Sigmoid colon (tissue), 7 donors: Measurements from ENCODE around the gene MLN. TPM values are rescaled to one million over a fixed set of nuclear protein-coding genes. Genes with fewer than 3 reads are reported as not detected.

Experiments used
- DNase-seq: peaks from one replicate; pipeline ENCODE4 v3.0.0-alpha.2; 2019
- H3K27ac ChIP-seq, 4 donors: fragments of 200-600 bp; sonication (generic); one replicate each; pipeline ENCODE4 v1.5.1; 2016 to 2019; ENCODE audit warnings: mild to moderate bottlenecking in 1 of 4
- H3K27me3 ChIP-seq, 3 donors: fragments of 200-600 bp; sonication (generic); one replicate each; pipeline ENCODE4 v1.5.1; 2019; ENCODE audit warnings: mild to moderate bottlenecking in 1 of 3
- H3K36me3 ChIP-seq, 4 donors: fragments of 200-600 bp; sonication (generic); one replicate each; pipeline ENCODE4 v1.5.1; 2016 to 2019
- H3K4me1 ChIP-seq, 4 donors: fragments of 200-600 bp; sonication (generic); one replicate each; pipeline ENCODE4 v1.5.1; 2017 to 2019
- H3K4me3 ChIP-seq, 4 donors: fragments of 200-600 bp; sonication (generic); one replicate each; pipeline ENCODE4 v1.5.1; 2017 to 2019; ENCODE audit warnings: mild to moderate bottlenecking in 2 of 4, moderate library complexity in 1 of 4
- H3K9me3 ChIP-seq, 4 donors: fragments of 200-600 bp in 3 of 4; sonication (generic) in 3 of 4; one replicate each; pipeline versions ENCODE4 v1.5.1 to v1.6.1; 2013 to 2019
- EP300 ChIP-seq, 4 donors: sonication (generic); formaldehyde crosslinking; IDR thresholded peaks; one replicate each; pipeline ENCODE4 v1.6.1; 2017; ENCODE audit warnings: antibody characterized with exemption in 4 of 4
- POLR2A ChIP-seq, 2 donors: fragments of 450-650 bp; IDR thresholded peaks; one replicate each; pipeline ENCODE4 v1.6.1; 2016; ENCODE audit warnings: antibody characterized with exemption in 2 of 2, mild to moderate bottlenecking in 2 of 2, moderate library complexity in 2 of 2
- POLR2AphosphoS5 ChIP-seq, 4 donors: sonication (generic); formaldehyde crosslinking; IDR thresholded peaks; one replicate each; pipeline ENCODE4 v1.6.1; 2017; ENCODE audit warnings: antibody characterized with exemption in 4 of 4
- WGBS, 2 donors: extraction: QIAGEN DNeasy Blood & Tissue Kit; methylation state at CpG; one replicate each; pipeline ENCODE4 v1.1.7; 2013; 5-methylcytosine and 5-hydroxymethylcytosine counted together
- intact Hi-C: fragments of 100-400 bp; cut with DNase I; formaldehyde crosslinking; loops from one replicate; pipeline ENCODE4 v1.15.1; 2023
- polyA plus RNA-seq, 3 donors: library from polyadenylated mRNA; stranded (reverse); fragments of 200-250 nt; gene quantifications; one replicate each; pipeline ENCODE4 v1.2.3, GENCODE V29; 2013
- total RNA-seq, 4 donors: library from RNA; depleted of rRNA; stranded (reverse); fragments of >200 nt; gene quantifications; one replicate each; pipeline ENCODE4 v1.1.0, GENCODE V29; 2016
- TF ChIP-seq, protein P1 (sequence below), 4 experiments: fragments of 450-650 bp in 3 of 4; fragments of 200-600 bp in 1 of 4; IDR thresholded peaks; one replicate each; pipeline ENCODE4 v1.5.1; 2016 to 2019; ENCODE audit warnings: antibody characterized with exemption in 4 of 4, mild to moderate bottlenecking in 3 of 4, moderate library complexity in 2 of 4
- donor health status: healthy with polysubstance abuse.
- donor health status: Bipolar disorder and iron deficiency.
- donor health status: healthy.

The MLN gene
- total and polyA plus RNA-seq, 7 donors: 0.48 TPM; not detected in 6

GRCh38 chr6:33816911-33817310, 13.1 kb upstream of the MLN start:
- H3K27me3 ChIP-seq: peaks cover 0 to 40% (median 22%) of the 10 kb centered on the region in 3 donors
- WGBS, 2 donors: 68 to 73% methylated on average over 8 of the region's 8 CpGs
- TF ChIP-seq EP300 (IDR thresholded peaks at IDR 0.05) (no peak), POLR2AphosphoS5 (IDR thresholded peaks at IDR 0.05) (no peak), POLR2A (IDR thresholded peaks at IDR 0.05) (no peak)
- TF ChIP-seq, protein P1, sequence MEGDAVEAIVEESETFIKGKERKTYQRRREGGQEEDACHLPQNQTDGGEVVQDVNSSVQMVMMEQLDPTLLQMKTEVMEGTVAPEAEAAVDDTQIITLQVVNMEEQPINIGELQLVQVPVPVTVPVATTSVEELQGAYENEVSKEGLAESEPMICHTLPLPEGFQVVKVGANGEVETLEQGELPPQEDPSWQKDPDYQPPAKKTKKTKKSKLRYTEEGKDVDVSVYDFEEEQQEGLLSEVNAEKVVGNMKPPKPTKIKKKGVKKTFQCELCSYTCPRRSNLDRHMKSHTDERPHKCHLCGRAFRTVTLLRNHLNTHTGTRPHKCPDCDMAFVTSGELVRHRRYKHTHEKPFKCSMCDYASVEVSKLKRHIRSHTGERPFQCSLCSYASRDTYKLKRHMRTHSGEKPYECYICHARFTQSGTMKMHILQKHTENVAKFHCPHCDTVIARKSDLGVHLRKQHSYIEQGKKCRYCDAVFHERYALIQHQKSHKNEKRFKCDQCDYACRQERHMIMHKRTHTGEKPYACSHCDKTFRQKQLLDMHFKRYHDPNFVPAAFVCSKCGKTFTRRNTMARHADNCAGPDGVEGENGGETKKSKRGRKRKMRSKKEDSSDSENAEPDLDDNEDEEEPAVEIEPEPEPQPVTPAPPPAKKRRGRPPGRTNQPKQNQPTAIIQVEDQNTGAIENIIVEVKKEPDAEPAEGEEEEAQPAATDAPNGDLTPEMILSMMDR (IDR thresholded peaks at IDR 0.05): no peak

GRCh38 chr6:33815854-33816253, 12.1 kb upstream of the MLN start:
- 17 to 62% methylated on average over 1 of the region's 1 CpG for WGBS, 2 donors
- H3K27ac ChIP-seq: no peak overlapping the region
- no peak overlapping the region for H3K4me3 ChIP-seq
- TF ChIP-seq, protein P1 (IDR thresholded peaks at IDR 0.05): no peak
- TF ChIP-seq POLR2A (IDR thresholded peaks at IDR 0.05): no peak
- TF ChIP-seq EP300 (IDR thresholded peaks at IDR 0.05): no peak
- TF ChIP-seq POLR2AphosphoS5 (IDR thresholded peaks at IDR 0.05): no peak
- peaks cover 0 to 44% (median 22%) of the 10 kb centered on the region in 3 donors for H3K27me3 ChIP-seq
- DNase-seq: no peak
- no peaks in the 10 kb centered on the region for H3K9me3 ChIP-seq
- intact Hi-C loops: no loop called here
- H3K36me3 ChIP-seq: no peaks in the 10 kb centered on the region
- H3K4me1 ChIP-seq: no peaks in the 10 kb centered on the region

More at GRCh38 chr6:33816911-33817310, 13.1 kb upstream of the MLN start:
- intact Hi-C loops: no loop called here
- Histone ChIP-seq H3K4me1 (no peaks in the 10 kb centered on the region), H3K9me3 (no peaks in the 10 kb centered on the region), H3K36me3 (no peaks in the 10 kb centered on the region), H3K27ac (no peak overlapping the region), H3K4me3 (no peak overlapping the region)
- no peak for DNase-seq

GRCh38 chr6:33813990-33814985, 10.5 kb upstream of the MLN start:
- Histone ChIP-seq H3K27ac (no peak overlapping the region), H3K36me3 (no peaks in the 10 kb centered on the region), H3K4me3 (no peak overlapping the region), H3K4me1 (no peaks in the 10 kb centered on the region), H3K9me3 (no peaks in the 10 kb centered on the region), H3K27me3 (peaks cover 0 to 46% (median 22%) of the 10 kb centered on the region in 3 donors)
- TF ChIP-seq, protein P1 (IDR thresholded peaks at IDR 0.05): no peak
- TF ChIP-seq POLR2A (IDR thresholded peaks at IDR 0.05) (no peak), EP300 (IDR thresholded peaks at IDR 0.05) (no peak), POLR2AphosphoS5 (IDR thresholded peaks at IDR 0.05) (no peak)
- 67 to 73% methylated on average over 19 of the region's 19 CpGs for WGBS, 2 donors
- intact Hi-C loops: no loop called here
- DNase-seq: no peak

DNA sequence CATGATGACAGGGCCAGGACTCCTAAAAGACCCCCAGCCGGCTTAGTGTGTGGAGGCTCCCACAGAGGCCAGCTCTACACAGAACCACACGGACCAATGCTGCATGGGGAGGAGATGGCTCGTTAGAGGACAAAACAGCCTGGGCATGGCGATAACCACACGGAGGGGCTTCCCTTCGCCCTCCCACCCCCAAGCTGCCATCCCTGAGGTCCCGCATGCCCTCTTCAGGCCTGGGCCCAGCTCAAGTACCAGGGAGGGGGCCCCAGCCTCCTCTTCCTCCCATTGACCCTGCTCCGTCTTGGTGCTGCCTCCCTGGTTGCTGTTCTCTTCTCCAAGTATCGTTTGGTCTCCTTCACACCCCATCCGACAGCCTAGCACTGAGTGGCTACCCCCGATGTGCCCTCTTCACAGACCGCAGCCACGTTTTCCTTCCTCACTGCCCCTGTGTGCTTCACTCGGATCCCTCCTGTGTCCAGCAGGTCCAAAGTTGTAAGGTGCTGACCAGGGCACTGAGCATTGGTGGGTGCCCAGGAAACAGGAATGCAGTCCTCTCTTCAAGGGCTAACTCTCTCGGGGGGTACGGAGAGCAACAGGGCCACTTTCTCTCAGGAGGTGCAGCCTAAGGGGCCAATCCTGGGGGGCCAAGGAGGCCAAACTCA, 9.6 kb upstream of the MLN start:
- no peaks in the 10 kb centered on the region for H3K36me3 ChIP-seq
- intact Hi-C loops: no loop called here
- no peak for DNase-seq
- no peak overlapping the region for H3K4me3 ChIP-seq
- WGBS, 2 donors: 71 to 72% methylated on average over 16 of the region's 16 CpGs
- peaks cover 0 to 55% (median 22%) of the 10 kb centered on the region in 3 donors for H3K27me3 ChIP-seq
- TF ChIP-seq EP300 (IDR thresholded peaks at IDR 0.05) (no peak), POLR2AphosphoS5 (IDR thresholded peaks at IDR 0.05) (no peak), POLR2A (IDR thresholded peaks at IDR 0.05) (no peak)
- TF ChIP-seq, protein P1 (IDR thresholded peaks at IDR 0.05): no peak
- no peaks in the 10 kb centered on the region for H3K9me3 ChIP-seq
- H3K27ac ChIP-seq: no peak overlapping the region
- H3K4me1 ChIP-seq: no peaks in the 10 kb centered on the region
